Progenitor cell of endocrine pancreas (in vitro differentiated cells): ENCODE measurements around the gene FAM184A. TPM values are rescaled to one million over a fixed set of nuclear protein-coding genes. Genes with fewer than 3 reads are reported as not detected.
A peak's percentile ranks its signal among the peaks of the same experiment; 100 is the strongest.

Experiments used
- DNase-seq: peaks from one replicate; pipeline ENCODE4 v3.0.0; 2021; ENCODE audit warnings: low spot score; ENCODE audit not compliant: unreplicated experiment
- H3K27ac Mint-ChIP-seq: 2 replicates; pipeline ENCODE4 v1.8.0; 2021; ENCODE audit warnings: mild to moderate bottlenecking, moderate library complexity, mixed read lengths
- H3K27me3 Mint-ChIP-seq: 2 replicates; pipeline ENCODE4 v1.8.0; 2021; ENCODE audit warnings: mixed read lengths
- H3K36me3 Mint-ChIP-seq: 2 replicates; pipeline ENCODE4 v1.8.0; 2022; ENCODE audit warnings: mixed read lengths; ENCODE audit not compliant: insufficient read depth
- H3K4me1 Mint-ChIP-seq: 2 replicates; pipeline ENCODE4 v1.8.0; 2021; ENCODE audit warnings: low read depth, mixed read lengths
- H3K4me3 Mint-ChIP-seq: 2 replicates; pipeline ENCODE4 v1.8.0; 2021; ENCODE audit warnings: low read depth, mild to moderate bottlenecking, moderate library complexity, mixed read lengths
- H3K9me3 Mint-ChIP-seq: 2 replicates; pipeline ENCODE4 v1.8.0; 2021; ENCODE audit warnings: low read depth, mixed read lengths
- CTCF ChIP-seq: fragments of 200-600 bp; sonication (generic); IDR thresholded peaks from one replicate; pipeline ENCODE4 v1.5.0; 2021; ENCODE audit warnings: antibody characterized with exemption, mild to moderate bottlenecking; ENCODE audit not compliant: unreplicated experiment
- total RNA-seq: library from RNA; stranded (reverse); gene quantifications from 2 replicates; pipeline ENCODE4 v1.2.1, GENCODE V29; 2021

Gene FAM184A
- total RNA-seq, 1 donor from 2014 or later: 20.9 TPM

GRCh38 chr6:118985123-118985830 lies 93.2 kb downstream of the FAM184A start:
- Mint-ChIP-seq H3K4me1 (no peaks in the 10 kb centered on the region), H3K9me3 (no peaks in the 10 kb centered on the region), H3K4me3 (no peak overlapping the region), H3K27ac (peak overlapping the region; percentile 41), H3K27me3 (no peaks in the 10 kb centered on the region), H3K36me3 (no peaks in the 10 kb centered on the region)
- TF ChIP-seq CTCF: no peak
- no peak for DNase-seq

- Mint-ChIP-seq H3K9me3 (no peaks in the 10 kb centered on the region), H3K27me3 (no peaks in the 10 kb centered on the region), H3K4me1 (no peaks in the 10 kb centered on the region), H3K27ac (no peak overlapping the region), H3K36me3 (peaks cover 2% of the 10 kb centered on the region), H3K4me3 (no peak overlapping the region)
- DNase-seq: no peak
- TF ChIP-seq CTCF: no peak
These were observed 94.1 kb downstream of the FAM184A start for GRCh38 chr6:118984342-118984741.

DNA sequence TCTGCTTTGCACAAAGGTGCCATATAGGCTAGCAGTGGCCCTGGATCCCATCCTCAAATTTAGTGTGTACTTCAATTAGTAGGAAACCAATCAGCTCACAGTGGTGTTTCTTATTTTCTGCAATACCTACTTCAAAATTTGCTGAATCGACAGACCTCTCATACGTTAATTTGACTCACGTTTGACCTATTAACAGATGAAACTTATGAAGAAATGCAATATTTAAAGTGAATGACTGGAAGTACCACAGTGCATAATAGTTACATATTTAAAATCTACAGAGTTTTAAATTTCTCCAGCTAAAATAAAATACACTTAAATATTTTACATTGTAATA lies 95.9 kb downstream of the FAM184A start:
- H3K9me3 Mint-ChIP-seq: no peaks in the 10 kb centered on the region
- H3K27ac Mint-ChIP-seq: no peak overlapping the region
- H3K27me3 Mint-ChIP-seq: no peaks in the 10 kb centered on the region
- DNase-seq: no peak
- H3K4me1 Mint-ChIP-seq: no peaks in the 10 kb centered on the region
- no peak overlapping the region for H3K4me3 Mint-ChIP-seq
- H3K36me3 Mint-ChIP-seq: peaks cover 11% of the 10 kb centered on the region
- no peak for TF ChIP-seq CTCF

DNA sequence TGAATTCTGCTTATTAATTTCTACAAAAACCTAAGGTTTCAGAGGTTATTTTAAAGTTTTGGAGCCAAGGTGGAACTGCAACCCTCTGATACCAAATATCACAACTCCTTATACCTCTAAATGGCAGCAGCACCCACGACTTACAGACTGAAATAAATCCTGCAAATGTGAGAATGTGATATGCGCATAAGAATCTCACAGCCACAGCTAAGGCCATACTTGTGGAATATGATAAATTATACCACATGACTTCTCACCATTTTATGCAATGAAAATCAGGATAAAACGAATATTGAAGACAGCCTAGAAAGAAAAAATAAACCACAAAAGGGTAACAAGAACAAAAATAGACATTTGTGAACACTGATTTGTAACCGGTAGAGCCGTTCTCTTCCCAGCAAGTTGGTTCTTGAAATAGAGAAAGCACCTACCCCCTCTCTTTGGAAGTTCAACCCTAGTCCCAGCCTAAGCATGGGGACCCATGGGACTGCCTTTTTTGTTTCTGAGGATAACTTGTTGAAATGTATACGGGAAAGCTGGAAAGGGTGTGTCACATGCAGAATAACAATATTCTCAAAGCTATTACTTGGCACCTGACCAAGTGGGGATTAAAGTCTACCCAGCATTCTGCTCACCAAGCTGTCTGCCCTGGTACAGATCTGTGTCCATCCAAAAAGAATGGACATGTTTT lies 96.4 kb downstream of the FAM184A start:
- Mint-ChIP-seq H3K4me3 (no peak overlapping the region), H3K27ac (no peak overlapping the region), H3K27me3 (no peaks in the 10 kb centered on the region), H3K36me3 (peaks cover 12% of the 10 kb centered on the region), H3K4me1 (no peaks in the 10 kb centered on the region), H3K9me3 (no peaks in the 10 kb centered on the region)
- no peak for TF ChIP-seq CTCF
- DNase-seq: no peak

DNA sequence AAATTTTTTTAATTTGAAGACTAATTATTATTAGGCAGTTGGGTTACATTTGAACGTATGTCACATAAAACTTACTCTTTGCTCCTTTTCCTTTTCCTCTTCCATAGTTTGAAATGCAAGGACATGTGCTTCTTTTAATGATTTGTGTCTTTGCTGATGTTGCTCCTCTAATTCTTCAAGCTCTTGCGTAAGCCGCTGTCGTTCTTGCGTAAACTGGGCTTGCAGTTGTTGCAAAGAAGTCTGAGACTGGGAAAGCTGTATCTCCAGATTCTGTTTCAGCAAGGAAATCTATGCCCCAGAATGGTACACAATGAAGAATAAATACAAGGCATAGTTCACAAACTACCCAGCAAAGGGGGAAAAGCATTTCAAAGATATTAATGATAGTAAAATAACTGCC lies 98.4 kb downstream of the FAM184A start:
- DNase-seq: no peak
- TF ChIP-seq CTCF: no peak
- Mint-ChIP-seq H3K4me1 (no peaks in the 10 kb centered on the region), H3K4me3 (no peak overlapping the region), H3K27ac (no peak overlapping the region), H3K27me3 (no peaks in the 10 kb centered on the region), H3K36me3 (peaks cover 16% of the 10 kb centered on the region), H3K9me3 (no peaks in the 10 kb centered on the region)
